ENCODE data around the gene CDK14. TPM values are rescaled to one million over a fixed set of nuclear protein-coding genes. Genes with fewer than 3 reads are reported as not detected.

Gene CDK14
- total RNA-seq, 4 donors from 2014 or later: 29.3 to 37.8 (median 33.0) TPM

- WGBS, 2 donors: 93 to 96% methylated on average over 8 of the region's 8 CpGs
- no peak overlapping the region for H3K4me3 ChIP-seq (replicated peaks in 1 of 3)
- no peak overlapping the region for H3K27ac ChIP-seq
- TF ChIP-seq CTCF (IDR thresholded peaks at IDR 0.05) (no peak), POLR2A (IDR thresholded peaks at IDR 0.05) (no peak)
- no peaks in the 10 kb centered on the region for H3K4me1 ChIP-seq
- intact Hi-C loops (cut with DNase I): no loop called here
- H3K36me3 ChIP-seq: no peaks in the 10 kb centered on the region
- DNase-seq: no peak
- H3K27me3 ChIP-seq: no peaks in the 10 kb centered on the region
- H3K9me3 ChIP-seq: no peaks in the 10 kb centered on the region
These were observed 31.7 kb upstream of the CDK14 start for GRCh38 chr7:90564455-90564854.

GRCh38 chr7:90568213-90568612 is 27.9 kb upstream of the CDK14 start:
- DNase-seq: no peak
- intact Hi-C loops (cut with DNase I): no loop called here
- Histone ChIP-seq H3K27ac (no peak overlapping the region), H3K4me1 (no peaks in the 10 kb centered on the region), H3K9me3 (no peaks in the 10 kb centered on the region), H3K27me3 (no peaks in the 10 kb centered on the region), H3K36me3 (no peaks in the 10 kb centered on the region), H3K4me3 (replicated peaks in 1 of 3) (no peak overlapping the region)
- TF ChIP-seq POLR2A (IDR thresholded peaks at IDR 0.05) (no peak), CTCF (IDR thresholded peaks at IDR 0.05) (no peak)
- WGBS, 2 donors: 82 to 84% methylated on average over 4 of the region's 4 CpGs

GRCh38 chr7:90569368-90569767 is 26.8 kb upstream of the CDK14 start:
- intact Hi-C loops (cut with DNase I): no loop called here
- no peak for DNase-seq
- Histone ChIP-seq H3K27me3 (no peaks in the 10 kb centered on the region), H3K36me3 (no peaks in the 10 kb centered on the region), H3K4me1 (no peaks in the 10 kb centered on the region), H3K4me3 (replicated peaks in 1 of 3) (no peak overlapping the region), H3K9me3 (no peaks in the 10 kb centered on the region), H3K27ac (no peak overlapping the region)
- no peak for TF ChIP-seq POLR2A (IDR thresholded peaks at IDR 0.05)
- WGBS, 2 donors: 96 to 97% methylated on average over 1 of the region's 1 CpG

- no peaks in the 10 kb centered on the region for H3K4me1 ChIP-seq
- TF ChIP-seq CTCF (IDR thresholded peaks at IDR 0.05): no peak
- no peak for TF ChIP-seq POLR2A (IDR thresholded peaks at IDR 0.05)
- H3K4me3 ChIP-seq (replicated peaks in 1 of 3): no peak overlapping the region
- intact Hi-C loops (cut with DNase I): no loop called here
- 87% methylated on average over 1 of the region's 1 CpG for WGBS, 2 donors
- H3K27me3 ChIP-seq: no peaks in the 10 kb centered on the region
- no peaks in the 10 kb centered on the region for H3K9me3 ChIP-seq
- no peak for DNase-seq
- H3K27ac ChIP-seq: no peak overlapping the region
- H3K36me3 ChIP-seq: no peaks in the 10 kb centered on the region
These were observed 25.7 kb upstream of the CDK14 start for GRCh38 chr7:90570373-90570959.

- Histone ChIP-seq H3K27ac (no peak overlapping the region), H3K27me3 (no peaks in the 10 kb centered on the region), H3K36me3 (no peaks in the 10 kb centered on the region), H3K4me1 (no peaks in the 10 kb centered on the region), H3K9me3 (no peaks in the 10 kb centered on the region), H3K4me3 (replicated peaks in 1 of 3) (no peak overlapping the region)
- TF ChIP-seq POLR2A (IDR thresholded peaks at IDR 0.05): no peak
- TF ChIP-seq CTCF (IDR thresholded peaks at IDR 0.05): no peak
- intact Hi-C loops (cut with DNase I): no loop called here
- DNase-seq: no peak
- WGBS, 2 donors: 64 to 70% methylated on average over 3 of the region's 3 CpGs
These were observed 21.8 kb upstream of the CDK14 start for GRCh38 chr7:90574146-90574819.
